SK-N-SH (cell line): ENCODE results near the gene PRKACG.

ENCODE experiments used
- CTCF ChIP-seq: fragments of 200-600 bp; sonication (generic); IDR thresholded peaks from 2 replicates; pipeline ENCODE4 v1.6.1; 2017; ENCODE audit warnings: antibody characterized with exemption, mild to moderate bottlenecking, moderate library complexity
- EP300 ChIP-seq, 2 experiments: IDR thresholded peaks; 2 replicates each; pipeline versions ENCODE4 v1.4.0 to v1.6.1; 2012; ENCODE audit warnings: borderline replicate concordance in 1 of 2, low read depth in 1 of 2, low read length in 1 of 2
- EZH2phosphoT487 ChIP-seq: fragments of 200-600 bp; sonication (generic); IDR thresholded peaks from 2 replicates; pipeline ENCODE4 v1.6.1; 2017; ENCODE audit warnings: low read depth, mixed run types, mild to moderate bottlenecking, antibody characterized with exemption, moderate library complexity, borderline replicate concordance
- FOXM1 ChIP-seq: IDR thresholded peaks from 2 replicates; pipeline ENCODE4 v1.4.0; 2012; ENCODE audit warnings: low read depth, mild to moderate bottlenecking
- MAX ChIP-seq: IDR thresholded peaks from 2 replicates; pipeline ENCODE4 v1.4.0; 2012; ENCODE audit warnings: low read depth
- MXI1 ChIP-seq: IDR thresholded peaks from 2 replicates; pipeline ENCODE4 v1.6.1; 2012; ENCODE audit warnings: mild to moderate bottlenecking, low read depth, low read length, improper control_type of control experiment
- RAD21 ChIP-seq: IDR thresholded peaks from 2 replicates; pipeline ENCODE4 v1.6.1; 2012; ENCODE audit warnings: mild to moderate bottlenecking, low read length
- RCOR1 ChIP-seq: fragments of 150-350 bp; IDR thresholded peaks from 2 replicates; pipeline ENCODE4 v1.6.1; 2017; ENCODE audit warnings: antibody characterized with exemption, low read length

GRCh38 chr9:68966496-68966944 is 47.4 kb downstream of the PRKACG start:
- no peak for TF ChIP-seq EZH2phosphoT487
- TF ChIP-seq CTCF, result no peak
- TF ChIP-seq EP300 (IDR thresholded peaks at IDR 0.05; ENCODE audit: borderline replicate concordance in 1 of 2, low read depth in 1 of 2, low read length in 1 of 2), result no peak
- no peak for TF ChIP-seq RAD21
- TF ChIP-seq FOXM1, result no peak
- no peak for TF ChIP-seq MXI1
- TF ChIP-seq RCOR1, result no peak
- no peak for TF ChIP-seq MAX
